ENCODE data around the gene CCL5.

The CCL5 gene

DNA sequence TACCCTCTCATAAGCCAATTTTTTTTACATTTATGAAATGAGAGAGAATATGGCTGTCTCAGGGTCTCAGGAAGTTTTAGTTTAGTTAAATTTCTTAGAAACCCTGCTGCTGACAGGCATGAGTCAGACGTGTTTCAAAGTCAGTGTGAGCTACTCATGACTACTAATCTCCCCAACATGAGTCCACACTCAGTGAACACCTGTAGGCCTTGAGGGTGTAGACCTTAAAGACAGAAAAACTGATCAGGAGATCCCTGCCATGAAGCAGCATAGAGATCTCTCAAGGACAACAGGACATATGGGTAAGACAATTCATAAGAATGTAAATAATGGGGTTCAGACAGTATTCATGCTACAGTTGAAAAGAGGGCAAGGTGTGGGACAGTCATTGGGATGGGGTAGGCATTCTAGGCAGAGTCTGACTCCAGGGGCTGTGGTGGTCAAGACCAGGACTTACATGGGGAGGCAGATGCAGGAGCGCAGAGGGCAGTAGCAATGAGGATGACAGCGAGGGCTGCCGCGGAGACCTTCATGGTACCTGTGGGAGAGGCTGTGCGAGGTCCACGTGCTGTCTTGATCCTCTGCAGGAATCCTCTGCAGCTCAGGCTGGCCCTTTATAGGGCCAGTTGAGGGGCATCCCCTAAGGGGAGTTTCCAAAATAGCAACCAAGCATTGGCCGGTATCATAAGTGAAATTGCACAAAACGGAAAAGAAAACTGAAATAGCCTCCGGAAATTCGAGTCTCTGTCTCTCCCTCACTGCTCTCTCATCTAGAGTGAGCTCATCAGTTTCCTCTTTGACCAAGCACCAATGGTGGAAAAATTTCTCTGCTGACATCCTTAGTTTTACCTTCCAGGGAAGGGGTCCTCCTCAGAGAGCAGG is at the start of gene CCL5:
Gene CCL5 (minus strand): TSS at position 588 of the 882 bp plus-strand sequence.
- TF ChIP-seq, protein P1, sequence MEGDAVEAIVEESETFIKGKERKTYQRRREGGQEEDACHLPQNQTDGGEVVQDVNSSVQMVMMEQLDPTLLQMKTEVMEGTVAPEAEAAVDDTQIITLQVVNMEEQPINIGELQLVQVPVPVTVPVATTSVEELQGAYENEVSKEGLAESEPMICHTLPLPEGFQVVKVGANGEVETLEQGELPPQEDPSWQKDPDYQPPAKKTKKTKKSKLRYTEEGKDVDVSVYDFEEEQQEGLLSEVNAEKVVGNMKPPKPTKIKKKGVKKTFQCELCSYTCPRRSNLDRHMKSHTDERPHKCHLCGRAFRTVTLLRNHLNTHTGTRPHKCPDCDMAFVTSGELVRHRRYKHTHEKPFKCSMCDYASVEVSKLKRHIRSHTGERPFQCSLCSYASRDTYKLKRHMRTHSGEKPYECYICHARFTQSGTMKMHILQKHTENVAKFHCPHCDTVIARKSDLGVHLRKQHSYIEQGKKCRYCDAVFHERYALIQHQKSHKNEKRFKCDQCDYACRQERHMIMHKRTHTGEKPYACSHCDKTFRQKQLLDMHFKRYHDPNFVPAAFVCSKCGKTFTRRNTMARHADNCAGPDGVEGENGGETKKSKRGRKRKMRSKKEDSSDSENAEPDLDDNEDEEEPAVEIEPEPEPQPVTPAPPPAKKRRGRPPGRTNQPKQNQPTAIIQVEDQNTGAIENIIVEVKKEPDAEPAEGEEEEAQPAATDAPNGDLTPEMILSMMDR (conservative IDR thresholded peaks at IDR 0.05; ENCODE audit: low read depth, low read length), result no peak
- peak; percentile 35 for DNase-seq (ENCODE audit: low read depth)
- H3K4me3 ChIP-seq (ENCODE audit: low read depth, low read length), result no peak within 1 kb of the TSS

DNA sequence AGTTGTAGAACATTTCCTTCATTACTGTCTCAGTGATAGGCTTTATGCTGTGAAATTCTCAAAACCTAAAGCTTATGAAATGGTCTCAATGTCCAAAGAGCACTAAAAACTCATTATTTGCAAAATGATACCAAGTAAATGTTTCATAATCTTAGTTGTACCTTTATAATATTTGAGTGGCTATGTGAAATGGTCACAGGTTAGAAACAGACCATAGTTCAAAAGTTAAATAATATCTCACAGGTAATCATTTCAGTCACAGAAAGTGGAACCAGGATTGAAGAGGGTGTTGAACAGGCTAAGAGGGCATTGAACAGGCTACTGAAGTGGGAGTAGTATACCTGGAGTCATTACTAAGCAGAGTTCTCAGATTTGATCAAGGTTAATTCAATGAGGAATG is 47.6 kb upstream of the CCL5 start:
- H3K4me3 ChIP-seq (ENCODE audit: low read depth, low read length), result no peak overlapping the region
- no peak for DNase-seq (ENCODE audit: low read depth)
- TF ChIP-seq, protein P1 (conservative IDR thresholded peaks at IDR 0.05; ENCODE audit: low read depth, low read length), result no peak

DNA sequence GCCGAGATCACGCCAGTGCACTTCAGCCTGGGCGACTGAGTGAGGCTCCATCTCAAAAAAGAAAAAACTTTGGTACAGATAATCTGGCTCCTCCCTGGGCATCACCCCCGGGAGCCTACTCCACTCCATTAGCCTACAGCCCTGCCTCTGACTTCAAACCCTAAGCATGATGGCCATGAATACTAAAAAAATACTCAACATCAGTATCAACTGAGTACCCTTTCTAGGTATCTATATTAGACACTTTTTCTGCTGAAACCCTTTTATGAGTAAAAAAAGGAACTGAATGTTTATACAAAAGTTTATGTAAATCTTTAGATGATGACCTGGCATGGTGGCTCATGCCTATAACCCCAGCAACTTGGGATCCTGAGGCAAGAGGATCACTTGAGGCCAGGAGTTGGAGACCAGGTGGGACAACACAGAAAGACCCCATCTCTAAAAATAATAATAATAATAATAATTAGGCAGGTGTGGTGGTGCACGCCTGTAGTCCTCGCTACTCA is 43.5 kb upstream of the CCL5 start:
- TF ChIP-seq, protein P1 (conservative IDR thresholded peaks at IDR 0.05; ENCODE audit: low read depth, low read length), result no peak
- no peak overlapping the region for H3K4me3 ChIP-seq (ENCODE audit: low read depth, low read length)
- no peak for DNase-seq (ENCODE audit: low read depth)

DNA sequence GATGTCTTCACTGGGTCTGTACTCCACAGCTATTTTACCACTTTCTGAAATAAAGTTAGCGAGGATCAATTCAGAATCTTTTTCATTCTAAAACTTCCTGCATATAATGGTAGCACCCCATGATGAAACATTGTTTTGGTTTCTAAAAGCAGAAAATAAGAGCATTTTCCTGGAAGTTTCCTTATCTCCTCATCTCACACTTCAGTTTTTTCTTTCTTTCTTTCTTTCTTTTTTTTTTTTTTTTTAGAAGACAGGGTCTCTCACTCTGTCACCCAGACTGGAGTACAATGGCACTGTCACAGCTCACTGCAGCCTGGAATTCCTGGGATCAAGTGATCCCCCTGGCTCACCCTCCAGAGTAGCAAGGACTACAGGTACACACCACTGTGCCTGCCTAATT is 40.1 kb upstream of the CCL5 start:
- DNase-seq (ENCODE audit: low read depth), result no peak
- H3K4me3 ChIP-seq (ENCODE audit: low read depth, low read length), result no peak overlapping the region
- TF ChIP-seq, protein P1 (conservative IDR thresholded peaks at IDR 0.05; ENCODE audit: low read depth, low read length), result no peak

DNA sequence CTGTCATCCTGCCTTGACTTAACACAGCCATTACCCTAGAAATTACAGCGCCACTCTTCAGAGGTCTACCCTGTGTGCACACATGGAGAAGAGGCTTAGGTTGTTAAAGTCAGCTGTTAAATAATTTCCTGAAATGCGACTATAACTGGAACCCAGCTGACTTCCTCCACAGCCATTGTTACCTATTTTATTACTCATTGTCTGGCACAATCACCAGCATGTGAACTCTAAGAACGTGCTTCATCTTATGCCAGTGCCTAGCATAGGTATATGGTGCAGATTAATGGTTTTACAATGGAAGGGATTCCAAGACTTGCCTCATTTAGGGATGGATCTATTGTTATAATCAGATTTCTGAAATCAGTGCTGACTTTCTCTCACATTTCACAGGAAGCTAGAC is 38.5 kb upstream of the CCL5 start:
- TF ChIP-seq, protein P1 (conservative IDR thresholded peaks at IDR 0.05; ENCODE audit: low read depth, low read length), result no peak
- no peak for DNase-seq (ENCODE audit: low read depth)
- H3K4me3 ChIP-seq (ENCODE audit: low read depth, low read length), result no peak overlapping the region

DNA sequence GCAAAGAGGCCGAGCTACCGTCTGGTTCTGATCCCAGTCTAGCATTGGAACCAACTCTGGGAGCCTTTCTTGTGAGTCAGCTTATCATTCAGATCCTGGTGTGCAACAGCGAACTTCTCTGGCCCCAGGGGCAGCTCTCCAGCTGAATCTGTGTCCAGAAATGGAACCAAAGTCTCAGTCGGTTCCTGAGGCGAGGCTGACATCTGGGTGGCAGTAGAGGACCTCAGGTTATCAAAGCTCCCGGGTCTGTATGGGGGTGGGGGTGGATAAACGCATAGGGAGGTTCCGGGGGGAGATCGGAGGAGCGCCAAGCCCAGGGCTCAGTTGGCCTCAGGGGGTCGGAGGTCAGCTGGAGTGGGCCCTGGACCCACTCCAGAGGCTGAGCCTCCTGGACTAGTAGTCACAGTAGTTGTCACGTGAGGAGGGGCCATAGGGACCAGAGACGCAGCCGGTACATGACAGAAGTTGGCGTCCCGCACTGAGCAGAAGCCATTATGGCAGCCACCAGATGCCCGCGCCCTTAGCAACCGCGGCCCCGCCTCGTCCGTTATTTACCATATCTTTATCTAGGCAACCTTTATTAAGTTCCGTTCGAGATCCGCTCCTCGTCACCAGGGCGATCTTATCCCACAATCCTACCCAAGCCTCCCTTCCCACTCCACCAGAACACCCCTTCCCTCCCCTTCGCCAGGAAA is 37.5 kb upstream of the CCL5 start:
- H3K4me3 ChIP-seq (ENCODE audit: low read depth, low read length), result no peak overlapping the region
- no peak for DNase-seq (ENCODE audit: low read depth)
- TF ChIP-seq, protein P1 (conservative IDR thresholded peaks at IDR 0.05; ENCODE audit: low read depth, low read length), result no peak

All from choroid plexus epithelial cell (primary cell).